ENCODE measurements around the gene PNPT1. TPM values are rescaled to one million over a fixed set of nuclear protein-coding genes. Genes with fewer than 3 reads are reported as not detected.

PNPT1 gene
- total and polyA plus RNA-seq, 2 donors (not counting 3 experiments of a cell fraction or from before 2014, with no cell fraction given), result 6.6 to 32.4 TPM

DNA sequence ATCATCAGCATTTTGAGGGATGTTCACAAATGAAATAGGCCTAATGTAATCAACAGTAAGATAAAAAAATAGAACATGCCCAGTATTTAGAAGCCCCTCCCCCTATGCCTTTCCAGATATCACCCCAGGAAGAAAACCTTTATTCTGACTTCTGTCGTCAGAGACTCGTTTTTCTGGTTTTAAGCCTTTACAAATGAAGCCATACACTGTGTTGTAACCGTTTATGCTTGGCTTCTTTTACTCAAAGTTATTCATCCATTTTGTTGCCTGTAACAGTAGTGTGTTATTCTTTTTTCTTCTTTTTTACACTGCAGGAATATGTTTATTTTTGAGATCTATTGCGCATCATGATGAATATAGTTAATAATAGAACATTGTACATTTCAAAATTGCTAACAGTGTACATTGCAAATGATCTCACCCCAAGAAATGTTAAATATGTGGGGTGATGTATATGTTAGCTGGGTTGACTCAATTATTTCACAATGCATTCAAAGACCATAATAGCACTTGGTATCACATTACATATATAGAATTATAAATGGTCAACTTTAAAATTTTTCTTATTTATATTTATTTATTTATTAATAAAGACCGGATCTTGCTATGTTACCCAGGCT lies 28.1 kb upstream of the PNPT1 start:
- Histone ChIP-seq H3K4me3 (replicated peaks in 1 of 3; ENCODE audit: insufficient read depth in 1 of 3, low read depth in 1 of 3, low read length in 3 of 3) (no peak overlapping the region), H2AFZ (ENCODE audit: low read depth, low read length) (no peak overlapping the region), H3K4me2 (ENCODE audit: insufficient read depth, low read length) (no peak overlapping the region), H3K9me3 (replicated peaks; ENCODE audit: control insufficient read depth, insufficient read depth, low read length) (no peaks in the 10 kb centered on the region), H3K27ac (ENCODE audit: insufficient read depth, low read depth, low read length) (no peak overlapping the region), H3K9me1 (replicated peaks; ENCODE audit: control insufficient read depth, extremely low read depth, insufficient read depth, low read length) (no peaks in the 10 kb centered on the region), H3K27me3 (ENCODE audit: control insufficient read depth in 2 of 2, insufficient read depth in 2 of 2, low read length in 2 of 2) (no peaks in the 10 kb centered on the region), H4K20me1 (replicated peaks; ENCODE audit: control insufficient read depth, extremely low read depth, insufficient read depth, low read length) (no peaks in the 10 kb centered on the region), H3K36me3 (ENCODE audit: control insufficient read depth in 2 of 2, extremely low read depth in 1 of 2, insufficient read depth in 2 of 2, low read length in 2 of 2) (no peaks in the 10 kb centered on the region), H3K79me2 (ENCODE audit: control insufficient read depth, insufficient read depth, low read length) (no peaks in the 10 kb centered on the region), H3K9ac (replicated peaks; ENCODE audit: extremely low read depth, insufficient read depth, low read length) (no peak overlapping the region), H3K4me1 (ENCODE audit: control insufficient read depth, extremely low read depth, insufficient read depth, low read length) (peaks cover 7% of the 10 kb centered on the region)
- dilution Hi-C loops (cut with MboI; ENCODE audit: extremely low pct_ligation_motif_present, low sequenced_read_pairs), result no loop called here
- intact Hi-C loops (cut with micrococcal nuclease), result no loop called here
- FAIRE-seq, result no peak
- ChIA-PET POLR2A (no interaction called here), CTCF (interaction anchor here (1.3 kb wide), 1 partner anchor 12 kb away, joined by 3 read pairs; no protein-coding TSS in a partner anchor)
- DNase-seq (ENCODE audit: low read depth, low spot score), result no peak
- TF ChIP-seq, protein P1, sequence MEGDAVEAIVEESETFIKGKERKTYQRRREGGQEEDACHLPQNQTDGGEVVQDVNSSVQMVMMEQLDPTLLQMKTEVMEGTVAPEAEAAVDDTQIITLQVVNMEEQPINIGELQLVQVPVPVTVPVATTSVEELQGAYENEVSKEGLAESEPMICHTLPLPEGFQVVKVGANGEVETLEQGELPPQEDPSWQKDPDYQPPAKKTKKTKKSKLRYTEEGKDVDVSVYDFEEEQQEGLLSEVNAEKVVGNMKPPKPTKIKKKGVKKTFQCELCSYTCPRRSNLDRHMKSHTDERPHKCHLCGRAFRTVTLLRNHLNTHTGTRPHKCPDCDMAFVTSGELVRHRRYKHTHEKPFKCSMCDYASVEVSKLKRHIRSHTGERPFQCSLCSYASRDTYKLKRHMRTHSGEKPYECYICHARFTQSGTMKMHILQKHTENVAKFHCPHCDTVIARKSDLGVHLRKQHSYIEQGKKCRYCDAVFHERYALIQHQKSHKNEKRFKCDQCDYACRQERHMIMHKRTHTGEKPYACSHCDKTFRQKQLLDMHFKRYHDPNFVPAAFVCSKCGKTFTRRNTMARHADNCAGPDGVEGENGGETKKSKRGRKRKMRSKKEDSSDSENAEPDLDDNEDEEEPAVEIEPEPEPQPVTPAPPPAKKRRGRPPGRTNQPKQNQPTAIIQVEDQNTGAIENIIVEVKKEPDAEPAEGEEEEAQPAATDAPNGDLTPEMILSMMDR (IDR thresholded peaks at IDR 0.05; ENCODE audit: extremely low read depth in 1 of 2, insufficient read depth in 1 of 2, low read depth in 1 of 2, low read length in 2 of 2), result no peak
- TF ChIP-seq JUN (IDR thresholded peaks at IDR 0.05; ENCODE audit: borderline replicate concordance, insufficient read depth, insufficient read length, low read depth) (no peak), EZH2 (IDR thresholded peaks at IDR 0.05; ENCODE audit: borderline replicate concordance, low read depth, low read length, severe bottlenecking) (no peak), POLR2AphosphoS5 (IDR thresholded peaks at IDR 0.05; ENCODE audit: insufficient read depth, low read depth, low read length) (no peak), MYC (IDR thresholded peaks at IDR 0.05; ENCODE audit: low read depth, low read length) (no peak), FOS (IDR thresholded peaks at IDR 0.05; ENCODE audit: borderline replicate concordance, insufficient read depth, low read length) (no peak), GATA2 (IDR thresholded peaks at IDR 0.05; ENCODE audit: insufficient read depth, insufficient read length, low read depth, low read length) (no peak), POLR2A (IDR thresholded peaks at IDR 0.05; ENCODE audit: low read depth, low read length) (no peak)
- TF ChIP-seq, protein P2, sequence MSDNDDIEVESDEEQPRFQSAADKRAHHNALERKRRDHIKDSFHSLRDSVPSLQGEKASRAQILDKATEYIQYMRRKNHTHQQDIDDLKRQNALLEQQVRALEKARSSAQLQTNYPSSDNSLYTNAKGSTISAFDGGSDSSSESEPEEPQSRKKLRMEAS (IDR thresholded peaks at IDR 0.05; ENCODE audit: insufficient read depth, insufficient read length), result no peak
- BruUV-seq (replicated peaks), result no TSS peak
